GM19438 (cell line): ENCODE data around the gene C10orf62.
"Not testable (repeated sequence)": the region's sequence is repeated elsewhere in the genome, so short reads cannot be mapped to it uniquely, and the experiment has no call there.

Experiments used
- ATAC-seq: cut with Tn5 transposase; IDR thresholded peaks from one replicate; pipeline ENCODE4 v1.9.1; 2021; ENCODE audit warnings: low read depth; ENCODE audit not compliant: unreplicated experiment

C10orf62 gene

GRCh38 chr10:97563337-97563736 is 26.2 kb upstream of the C10orf62 start:
- no peak for ATAC-seq

- ATAC-seq: no peak
Observed at GRCh38 chr10:97564776-97565175, 24.7 kb upstream of the C10orf62 start.

DNA sequence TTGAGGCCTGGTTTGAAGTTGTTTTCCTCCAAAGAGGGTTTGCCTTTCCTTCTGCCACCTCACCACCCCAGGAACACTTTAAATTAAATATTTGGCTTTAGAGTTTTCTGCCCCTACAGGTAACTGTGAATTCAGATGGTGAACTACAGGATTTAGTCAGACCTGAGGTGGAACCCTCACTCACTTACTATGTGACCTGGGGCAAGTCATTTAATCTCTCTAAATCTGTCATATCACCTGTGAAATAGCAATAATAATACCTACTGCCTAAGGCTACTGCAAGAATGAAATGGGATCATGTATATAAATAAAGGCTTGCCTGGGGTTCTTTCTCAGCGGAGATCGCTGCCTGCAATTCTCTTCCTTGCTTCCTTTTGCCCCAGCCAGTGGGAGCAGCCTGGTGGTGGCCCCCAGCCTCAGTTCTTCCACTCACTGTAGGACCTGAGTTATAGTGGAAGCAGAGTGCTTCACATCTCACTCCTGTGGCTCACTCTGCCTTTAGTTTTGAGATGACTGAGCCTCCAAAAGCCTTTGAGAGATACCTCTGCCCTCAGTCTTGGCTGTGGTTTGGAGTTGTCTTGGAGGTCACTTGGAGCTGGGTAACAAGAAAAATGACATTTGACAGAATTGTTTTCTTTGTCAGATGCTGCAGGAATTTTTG is 23.1 kb upstream of the C10orf62 start:
- ATAC-seq: no peak

DNA sequence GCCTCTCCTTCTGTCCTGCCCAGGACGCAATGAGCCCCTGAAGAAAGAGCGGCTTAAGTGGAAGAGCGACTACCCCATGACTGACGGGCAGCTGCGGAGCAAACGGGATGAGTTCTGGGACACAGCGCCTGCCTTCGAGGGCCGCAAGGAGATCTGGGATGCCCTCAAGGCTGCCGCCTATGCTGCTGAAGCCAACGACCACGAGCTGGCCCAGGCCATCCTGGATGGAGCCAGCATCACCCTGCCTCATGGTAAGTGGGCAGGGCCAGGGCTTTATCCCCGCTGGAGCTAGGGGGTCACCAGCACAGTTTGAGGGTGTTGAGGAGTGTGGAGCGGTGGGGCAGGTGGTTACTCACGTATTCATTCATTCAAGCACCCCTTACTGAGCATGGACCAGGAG is 21.6 kb upstream of the C10orf62 start:
- no peak for ATAC-seq

DNA sequence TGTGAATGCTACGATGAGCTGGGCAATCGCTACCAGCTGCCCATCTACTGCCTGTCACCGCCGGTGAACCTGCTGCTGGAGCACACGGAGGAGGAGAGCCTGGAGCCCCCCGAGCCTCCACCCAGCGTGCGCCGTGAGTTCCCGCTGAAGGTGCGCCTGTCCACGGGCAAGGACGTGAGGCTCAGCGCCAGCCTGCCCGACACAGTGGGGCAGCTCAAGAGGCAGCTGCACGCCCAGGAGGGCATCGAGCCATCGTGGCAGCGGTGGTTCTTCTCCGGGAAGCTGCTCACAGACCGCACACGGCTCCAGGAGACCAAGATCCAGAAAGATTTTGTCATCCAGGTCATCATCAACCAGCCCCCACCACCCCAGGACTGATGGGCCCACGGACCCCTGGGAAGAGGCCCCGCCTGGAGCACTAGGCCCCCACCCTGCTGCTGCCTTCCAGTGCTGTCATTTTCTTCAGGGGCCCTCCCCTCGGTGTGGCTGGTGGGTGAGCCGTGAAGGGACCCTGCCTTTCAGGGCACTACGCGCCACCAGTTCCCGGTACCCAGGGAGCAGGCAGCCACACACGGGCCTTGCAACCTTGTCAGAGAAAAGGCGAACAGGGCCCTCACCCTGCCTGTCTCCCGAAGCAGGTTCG is 19.3 kb upstream of the C10orf62 start:
- no peak for ATAC-seq

DNA sequence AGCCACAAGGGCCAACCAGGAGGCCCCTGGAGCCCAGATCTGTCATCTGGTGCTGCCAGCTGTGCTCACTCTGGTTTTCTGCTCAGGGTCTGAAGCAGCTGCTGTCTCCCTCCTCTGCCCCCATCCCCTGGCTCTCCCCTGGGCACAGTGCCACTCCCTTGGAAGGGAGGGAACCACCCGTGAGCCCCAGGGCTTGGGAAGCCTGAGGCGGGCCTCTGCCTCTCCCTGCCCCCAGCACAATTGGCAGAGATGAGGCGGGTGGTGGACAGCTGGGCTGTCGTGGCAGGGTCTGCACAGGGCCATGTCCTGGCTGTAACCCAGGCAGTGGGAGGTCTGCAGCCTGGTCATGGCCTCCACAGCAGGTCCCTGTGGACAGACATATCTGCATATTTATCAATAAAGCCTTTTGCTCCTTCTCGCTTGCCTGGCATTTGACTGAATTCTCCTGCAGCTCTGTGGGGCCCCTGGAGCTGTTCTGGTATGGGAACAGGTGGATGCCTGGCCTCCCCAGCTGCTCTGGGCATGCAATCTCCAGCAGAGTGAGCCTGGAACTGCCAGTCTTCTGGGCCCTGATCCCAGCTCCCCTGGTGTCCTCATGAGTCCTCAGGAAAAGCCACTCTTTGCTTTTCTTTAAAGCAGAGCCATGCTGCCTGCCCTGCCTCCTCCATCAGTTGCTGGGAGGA is 18.6 kb upstream of the C10orf62 start:
- no peak for ATAC-seq

GRCh38 chr10:97571622-97572021 is 17.9 kb upstream of the C10orf62 start:
- ATAC-seq: no peak

- no peak for ATAC-seq
Observed at GRCh38 chr10:97572214-97572989, 17.1 kb upstream of the C10orf62 start, which contains the start of gene ANKRD2. ANKRD2 (plus strand) TSS chr10:97572779; CDS start chr10:97572789, 10 bp downstream.

DNA sequence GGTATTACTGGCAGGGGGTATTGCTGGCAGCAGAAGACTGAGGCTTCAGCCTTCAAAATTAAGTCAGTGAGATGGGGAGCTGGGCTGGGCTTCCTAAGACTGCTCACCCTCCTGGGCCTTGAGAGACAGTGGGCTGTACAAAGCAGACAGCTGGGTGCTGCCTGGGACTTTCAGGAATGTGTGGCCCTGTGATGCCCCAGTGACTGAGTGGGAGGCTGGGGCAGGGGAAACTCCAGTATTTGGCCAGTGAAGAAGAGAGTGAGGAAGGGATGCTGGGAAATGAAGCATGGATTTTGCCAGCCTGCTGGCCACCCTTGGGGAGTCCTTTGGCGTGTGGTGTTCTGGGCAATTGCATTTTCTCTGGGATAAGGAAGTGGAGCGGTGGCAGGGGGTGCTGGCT is 16.5 kb upstream of the C10orf62 start:
- ATAC-seq: no peak

GRCh38 chr10:97573672-97574071 is 15.8 kb upstream of the C10orf62 start:
- no peak for ATAC-seq

DNA sequence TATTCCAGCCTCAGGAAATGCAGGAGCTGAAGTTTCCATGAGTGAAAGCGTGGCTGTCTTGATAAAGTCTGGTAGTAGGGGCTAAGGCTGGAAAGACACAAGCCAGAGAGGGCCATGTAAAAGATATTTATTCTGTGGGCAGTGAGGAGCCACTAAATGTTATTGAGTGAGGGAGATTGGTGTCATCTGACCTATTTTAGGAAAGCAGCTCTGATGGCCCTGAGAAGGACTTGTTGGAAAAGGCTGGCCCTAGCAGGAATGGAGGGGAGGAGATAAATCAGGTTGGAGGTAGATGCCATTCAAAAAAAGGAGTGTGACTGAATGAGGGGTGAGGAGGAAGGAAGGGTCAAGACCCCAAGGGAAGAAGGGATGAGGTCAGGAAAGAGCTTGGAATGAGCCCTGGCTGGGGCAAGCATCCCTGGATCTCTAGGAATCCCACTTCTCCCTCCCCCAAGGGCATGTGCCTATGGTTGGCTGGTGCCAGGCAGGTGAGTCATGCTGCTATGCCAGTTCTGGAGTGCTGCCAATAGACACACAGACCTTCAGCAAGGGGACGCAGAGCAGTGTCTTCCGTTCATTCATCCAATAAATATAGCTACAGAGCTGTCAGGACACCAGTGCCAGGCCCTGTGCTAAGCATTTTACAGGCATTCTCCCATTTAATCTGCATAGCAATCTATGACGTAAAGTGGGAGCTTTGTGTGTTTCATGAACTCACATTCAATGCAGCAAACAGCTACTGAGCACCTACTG is 15.0 kb upstream of the C10orf62 start:
- ATAC-seq: no peak

- no peak for ATAC-seq
Observed at GRCh38 chr10:97575127-97575668, 14.3 kb upstream of the C10orf62 start.

DNA sequence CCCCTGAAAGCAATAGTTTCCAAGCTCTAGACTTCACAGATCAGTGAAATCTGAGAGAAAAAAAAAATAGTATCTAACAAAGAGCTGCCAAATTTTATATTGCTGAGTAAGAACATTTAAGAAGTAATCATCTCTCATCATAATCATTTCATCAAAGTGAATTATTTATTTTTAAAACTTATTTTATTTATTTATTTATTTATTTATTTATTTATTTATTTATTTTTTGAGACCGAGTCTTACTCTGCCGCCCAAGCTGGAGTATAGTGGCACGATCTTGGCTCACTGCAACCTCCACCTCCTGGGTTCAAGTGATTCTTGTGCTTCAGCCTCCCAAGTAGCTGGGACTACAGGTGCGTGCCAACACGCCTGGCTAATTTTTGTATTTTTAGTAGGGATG is 13.0 kb upstream of the C10orf62 start:
- not testable (repeated sequence) for ATAC-seq

DNA sequence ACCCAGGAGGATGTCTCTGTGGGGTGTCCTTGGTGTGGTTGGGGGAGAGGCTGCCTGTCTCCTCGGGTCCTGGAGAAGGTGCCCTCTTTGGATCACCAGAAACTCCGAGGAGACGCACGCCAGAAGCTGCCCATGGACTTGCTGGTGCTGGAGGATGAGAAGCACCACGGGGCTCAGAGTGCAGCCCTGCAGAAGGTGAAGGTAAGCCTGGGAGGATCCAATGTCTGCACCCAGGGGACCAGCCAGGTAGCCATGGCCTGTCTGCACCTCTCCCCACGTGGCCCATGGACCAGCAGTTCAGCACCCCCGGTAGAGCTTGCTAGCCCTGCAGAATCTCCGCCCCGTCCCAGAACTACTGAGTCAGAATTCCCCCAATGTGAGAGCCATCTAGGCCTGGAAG is 11.8 kb upstream of the C10orf62 start:
- ATAC-seq: no peak

GRCh38 chr10:97578171-97578844 is 11.2 kb upstream of the C10orf62 start:
- no peak for ATAC-seq

GRCh38 chr10:97580421-97581367 is 8.8 kb upstream of the C10orf62 start:
- no peak for ATAC-seq

- ATAC-seq: no peak
Observed at GRCh38 chr10:97582169-97582568, 7.4 kb upstream of the C10orf62 start.

DNA sequence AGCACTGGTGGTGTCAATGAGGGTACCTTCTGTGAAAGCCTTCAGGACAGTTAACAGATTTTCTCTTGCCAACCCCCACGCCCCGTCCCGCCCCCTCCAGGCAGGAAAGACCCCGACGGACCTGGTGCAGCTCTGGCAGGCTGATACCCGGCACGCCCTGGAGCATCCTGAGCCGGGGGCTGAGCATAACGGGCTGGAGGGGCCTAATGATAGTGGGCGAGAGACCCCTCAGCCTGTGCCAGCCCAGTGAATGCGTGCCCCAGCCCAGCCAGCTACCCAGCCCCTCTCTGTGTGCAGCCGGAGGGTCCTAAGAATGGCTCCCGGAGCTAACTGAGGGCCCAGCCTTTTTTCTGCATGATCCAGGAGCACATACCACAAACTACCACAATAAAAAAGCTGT is 6.0 kb upstream of the C10orf62 start:
- no peak for ATAC-seq
